Measurements from ENCODE around the gene IL6ST.

GRCh38 chr5:55927861-55928655, 66.7 kb downstream of the IL6ST start:
- no peak for TF ChIP-seq CTCF (conservative IDR thresholded peaks at IDR 0.05; ENCODE audit: low read depth, low read length)
- TF ChIP-seq EZH2 (IDR thresholded peaks at IDR 0.05; ENCODE audit: borderline replicate concordance, low read depth, low read length, poor library complexity, severe bottlenecking), result no peak

Measured in A673 (cell line).